Measurements from ENCODE around the gene CDC42BPB.

DNA sequence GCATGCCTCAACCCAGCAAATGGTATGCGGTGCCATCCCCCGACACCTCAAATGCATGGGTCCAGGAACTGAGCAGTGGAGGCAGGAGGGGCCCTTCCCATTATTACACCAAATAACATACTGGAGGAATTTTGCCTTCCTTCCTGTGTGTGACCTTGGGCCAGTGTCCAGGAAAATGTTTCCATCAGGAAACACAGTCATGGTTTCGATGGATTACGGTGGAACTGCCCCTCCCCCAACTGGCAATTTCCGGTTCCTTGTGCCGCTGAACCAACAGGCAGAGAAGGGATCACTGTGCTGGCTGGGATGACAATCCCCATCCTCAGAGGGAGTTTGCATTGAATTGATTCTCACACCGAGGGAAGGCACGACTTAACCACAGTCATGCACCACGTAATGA lies 9.1 kb upstream of the CDC42BPB start:
- TF ChIP-seq, protein P1, sequence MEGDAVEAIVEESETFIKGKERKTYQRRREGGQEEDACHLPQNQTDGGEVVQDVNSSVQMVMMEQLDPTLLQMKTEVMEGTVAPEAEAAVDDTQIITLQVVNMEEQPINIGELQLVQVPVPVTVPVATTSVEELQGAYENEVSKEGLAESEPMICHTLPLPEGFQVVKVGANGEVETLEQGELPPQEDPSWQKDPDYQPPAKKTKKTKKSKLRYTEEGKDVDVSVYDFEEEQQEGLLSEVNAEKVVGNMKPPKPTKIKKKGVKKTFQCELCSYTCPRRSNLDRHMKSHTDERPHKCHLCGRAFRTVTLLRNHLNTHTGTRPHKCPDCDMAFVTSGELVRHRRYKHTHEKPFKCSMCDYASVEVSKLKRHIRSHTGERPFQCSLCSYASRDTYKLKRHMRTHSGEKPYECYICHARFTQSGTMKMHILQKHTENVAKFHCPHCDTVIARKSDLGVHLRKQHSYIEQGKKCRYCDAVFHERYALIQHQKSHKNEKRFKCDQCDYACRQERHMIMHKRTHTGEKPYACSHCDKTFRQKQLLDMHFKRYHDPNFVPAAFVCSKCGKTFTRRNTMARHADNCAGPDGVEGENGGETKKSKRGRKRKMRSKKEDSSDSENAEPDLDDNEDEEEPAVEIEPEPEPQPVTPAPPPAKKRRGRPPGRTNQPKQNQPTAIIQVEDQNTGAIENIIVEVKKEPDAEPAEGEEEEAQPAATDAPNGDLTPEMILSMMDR (IDR thresholded peaks at IDR 0.05) = no peak
- TF ChIP-seq POLR2A (IDR thresholded peaks at IDR 0.05) = no peak
